Activated B cell treated with CpG ODN at 0.5 μM for 24 hours (primary cell): ENCODE measurements around the gene PRKAA2. TPM values are rescaled to one million over a fixed set of nuclear protein-coding genes. Genes with fewer than 3 reads are reported as not detected.

ENCODE experiments used
- ATAC-seq: fragments of 200-7000 bp; cut with Tn5 transposase; one replicate; pipeline ENCODE4 v1.10.0; 2021; ENCODE audit warnings: low read depth, mild to moderate bottlenecking, moderate library complexity
- CTCF ChIA-PET: fragments of 350-600 bp; sonication (Branson Sonifier 250); formaldehyde crosslinking; loops from one replicate; lab custom pipeline; 2021; ENCODE audit warnings: antibody characterized with exemption; lab: Charles Lee
- POLR2A ChIA-PET: fragments of 350-600 bp; sonication (Branson Sonifier 250); formaldehyde crosslinking; loops from one replicate; lab custom pipeline; 2021; ENCODE audit warnings: antibody characterized with exemption; lab: Charles Lee
- DNase-seq: peaks from one replicate; pipeline ENCODE4 v3.0.0; 2022
- H3K27ac Mint-ChIP-seq: one replicate; pipeline ENCODE4 v1.8.0; 2020; ENCODE audit warnings: mixed read lengths
- H3K27me3 Mint-ChIP-seq: one replicate; pipeline ENCODE4 v1.8.0; 2021; ENCODE audit warnings: mixed read lengths
- H3K36me3 Mint-ChIP-seq: one replicate; pipeline ENCODE4 v1.8.0; 2021; ENCODE audit warnings: low read depth, mixed read lengths
- H3K4me1 Mint-ChIP-seq: one replicate; pipeline ENCODE4 v1.8.0; 2021; ENCODE audit warnings: mixed read lengths
- H3K4me3 Mint-ChIP-seq: one replicate; pipeline ENCODE4 v1.8.0; 2020; ENCODE audit warnings: mild to moderate bottlenecking, mixed read lengths
- H3K9me3 Mint-ChIP-seq: one replicate; pipeline ENCODE4 v1.8.0; 2020; ENCODE audit warnings: mixed read lengths
- intact Hi-C: fragments of 100-400 bp; cut with micrococcal nuclease; formaldehyde crosslinking; loops from one replicate; pipeline ENCODE4 v1.15.1; 2024
- total RNA-seq: library from RNA; stranded (reverse); gene quantifications from 2 replicates; pipeline ENCODE4 v1.2.3, GENCODE V29; 2022
- TF ChIP-seq, protein P1 (sequence below): fragments of 200-600 bp; IDR thresholded peaks from one replicate; pipeline ENCODE4 v1.8.0; 2022; ENCODE audit warnings: antibody characterized with exemption, mild to moderate bottlenecking

Gene PRKAA2
- total RNA-seq, 1 donor from 2014 or later = not detected

GRCh38 chr1:56666112-56666608 lies 21.0 kb downstream of the PRKAA2 start:
- ChIA-PET CTCF (interaction anchor here (0.6 kb wide), 1 partner anchor 30 kb away, joined by 4 read pairs; no protein-coding TSS in a partner anchor), POLR2A (no interaction called here)
- TF ChIP-seq, protein P1, sequence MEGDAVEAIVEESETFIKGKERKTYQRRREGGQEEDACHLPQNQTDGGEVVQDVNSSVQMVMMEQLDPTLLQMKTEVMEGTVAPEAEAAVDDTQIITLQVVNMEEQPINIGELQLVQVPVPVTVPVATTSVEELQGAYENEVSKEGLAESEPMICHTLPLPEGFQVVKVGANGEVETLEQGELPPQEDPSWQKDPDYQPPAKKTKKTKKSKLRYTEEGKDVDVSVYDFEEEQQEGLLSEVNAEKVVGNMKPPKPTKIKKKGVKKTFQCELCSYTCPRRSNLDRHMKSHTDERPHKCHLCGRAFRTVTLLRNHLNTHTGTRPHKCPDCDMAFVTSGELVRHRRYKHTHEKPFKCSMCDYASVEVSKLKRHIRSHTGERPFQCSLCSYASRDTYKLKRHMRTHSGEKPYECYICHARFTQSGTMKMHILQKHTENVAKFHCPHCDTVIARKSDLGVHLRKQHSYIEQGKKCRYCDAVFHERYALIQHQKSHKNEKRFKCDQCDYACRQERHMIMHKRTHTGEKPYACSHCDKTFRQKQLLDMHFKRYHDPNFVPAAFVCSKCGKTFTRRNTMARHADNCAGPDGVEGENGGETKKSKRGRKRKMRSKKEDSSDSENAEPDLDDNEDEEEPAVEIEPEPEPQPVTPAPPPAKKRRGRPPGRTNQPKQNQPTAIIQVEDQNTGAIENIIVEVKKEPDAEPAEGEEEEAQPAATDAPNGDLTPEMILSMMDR = no peak
- DNase-seq = no peak
- H3K4me3 Mint-ChIP-seq = no peak overlapping the region
- no peaks in the 10 kb centered on the region for H3K36me3 Mint-ChIP-seq
- H3K27me3 Mint-ChIP-seq = peaks cover 8% of the 10 kb centered on the region
- no peaks in the 10 kb centered on the region for H3K4me1 Mint-ChIP-seq
- H3K27ac Mint-ChIP-seq = no peak overlapping the region
- intact Hi-C loops = no loop called here
- H3K9me3 Mint-ChIP-seq = no peaks in the 10 kb centered on the region
- no peak for ATAC-seq

GRCh38 chr1:56670350-56670749 lies 25.2 kb downstream of the PRKAA2 start:
- ATAC-seq (no peak), DNase-seq (no peak)
- CTCF ChIA-PET = no interaction called here
- peaks cover 15% of the 10 kb centered on the region for H3K27me3 Mint-ChIP-seq
- no peaks in the 10 kb centered on the region for H3K9me3 Mint-ChIP-seq
- no peak overlapping the region for H3K27ac Mint-ChIP-seq
- POLR2A ChIA-PET = no interaction called here
- no peaks in the 10 kb centered on the region for H3K4me1 Mint-ChIP-seq
- TF ChIP-seq, protein P1 = no peak
- no peaks in the 10 kb centered on the region for H3K36me3 Mint-ChIP-seq
- intact Hi-C loops = no loop called here
- no peak overlapping the region for H3K4me3 Mint-ChIP-seq

DNA sequence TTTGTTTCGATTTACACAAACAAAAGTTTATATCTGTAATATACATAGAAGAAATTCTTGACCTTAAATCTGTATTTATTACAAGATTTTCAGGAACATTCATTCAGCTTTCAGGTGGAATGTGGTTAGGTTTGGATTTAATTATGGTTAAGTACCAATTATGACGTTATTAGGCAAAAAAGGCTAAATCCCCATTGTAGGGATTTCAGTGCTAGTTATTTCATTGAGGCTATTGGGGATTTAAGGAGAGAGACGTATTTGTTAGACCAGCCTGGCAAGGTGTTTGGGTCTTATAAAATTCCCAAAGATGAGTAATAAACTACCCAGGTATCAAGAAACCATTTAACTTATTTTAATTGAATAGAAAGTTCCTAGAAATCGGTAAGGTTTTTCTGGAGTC lies 26.0 kb downstream of the PRKAA2 start:
- POLR2A ChIA-PET = no interaction called here
- no peaks in the 10 kb centered on the region for H3K4me1 Mint-ChIP-seq

DNA sequence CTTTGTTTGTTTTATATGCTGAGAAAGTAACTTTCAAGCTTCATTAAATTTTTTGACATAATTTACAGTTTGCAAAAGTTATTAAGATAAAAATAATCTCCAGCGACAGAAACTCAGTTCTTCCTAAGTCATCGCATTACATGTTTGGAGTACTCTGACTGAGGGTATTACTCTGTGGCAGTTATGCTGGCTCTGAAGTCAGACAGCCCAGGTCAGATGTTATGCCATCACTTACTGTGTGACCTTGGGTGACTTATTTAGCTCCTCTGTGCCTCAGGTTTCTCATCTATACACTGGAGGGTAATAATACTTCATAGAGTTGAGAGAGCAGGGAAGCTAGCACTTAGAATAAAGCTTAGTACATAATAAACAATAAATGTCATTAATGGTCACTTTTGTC lies 26.4 kb downstream of the PRKAA2 start:
- Mint-ChIP-seq H3K9me3 (no peaks in the 10 kb centered on the region), H3K27me3 (peaks cover 11% of the 10 kb centered on the region), H3K4me1 (no peaks in the 10 kb centered on the region), H3K36me3 (no peaks in the 10 kb centered on the region), H3K27ac (no peak overlapping the region), H3K4me3 (no peak overlapping the region)
- ATAC-seq (no peak), DNase-seq (no peak)
- CTCF ChIA-PET = no interaction called here
- POLR2A ChIA-PET = no interaction called here
- TF ChIP-seq, protein P1 = no peak
- intact Hi-C loops = no loop called here

More for the DNA sequence above, 26.0 kb downstream of the PRKAA2 start:
- DNase-seq (no peak), ATAC-seq (no peak)
- H3K27ac Mint-ChIP-seq = no peak overlapping the region
- H3K36me3 Mint-ChIP-seq = no peaks in the 10 kb centered on the region
- intact Hi-C loops = no loop called here
- H3K4me3 Mint-ChIP-seq = no peak overlapping the region
- H3K9me3 Mint-ChIP-seq = no peaks in the 10 kb centered on the region
- CTCF ChIA-PET = no interaction called here
- TF ChIP-seq, protein P1 = no peak
- peaks cover 14% of the 10 kb centered on the region for H3K27me3 Mint-ChIP-seq

DNA sequence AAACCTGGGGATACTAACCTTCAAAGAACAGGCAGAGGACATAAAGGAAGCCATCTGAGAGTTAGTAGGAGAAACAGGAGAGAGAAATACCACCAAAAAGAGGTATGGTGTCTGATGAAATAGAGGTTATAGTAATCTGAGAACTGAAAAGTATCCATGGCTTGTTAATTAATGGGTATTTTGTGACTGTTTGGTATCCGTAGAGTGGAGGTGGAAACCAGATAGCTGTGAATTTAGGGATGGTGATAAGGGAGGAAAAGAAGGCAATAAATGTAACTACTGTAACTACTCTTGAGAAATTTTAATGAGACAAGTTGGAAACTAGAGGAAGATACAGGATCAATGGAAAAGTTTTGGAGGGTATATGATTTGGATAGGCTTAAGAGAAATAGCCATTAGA lies 27.5 kb downstream of the PRKAA2 start:
- no peak for ATAC-seq
- ChIA-PET CTCF (no interaction called here), POLR2A (no interaction called here)
- no peaks in the 10 kb centered on the region for H3K9me3 Mint-ChIP-seq
- TF ChIP-seq, protein P1 = no peak
- H3K36me3 Mint-ChIP-seq = no peaks in the 10 kb centered on the region
- H3K27me3 Mint-ChIP-seq = peaks cover 11% of the 10 kb centered on the region
- H3K4me3 Mint-ChIP-seq = no peak overlapping the region
- no peak for DNase-seq
- H3K4me1 Mint-ChIP-seq = no peaks in the 10 kb centered on the region
- intact Hi-C loops = no loop called here
- H3K27ac Mint-ChIP-seq = no peak overlapping the region
